NCI-H1105 treated with DMSO at 0.1 percent for 48 hours (cell line): ENCODE results near the gene G2E3.
"Not testable (repeated sequence)": the region's sequence is repeated elsewhere in the genome, so short reads cannot be mapped to it uniquely, and the experiment has no call there.

Source experiments
- DNase-seq: peaks from one replicate; lab custom pipeline; 2025; lab: John Stamatoyannopoulos, UW

G2E3 gene, protein sequence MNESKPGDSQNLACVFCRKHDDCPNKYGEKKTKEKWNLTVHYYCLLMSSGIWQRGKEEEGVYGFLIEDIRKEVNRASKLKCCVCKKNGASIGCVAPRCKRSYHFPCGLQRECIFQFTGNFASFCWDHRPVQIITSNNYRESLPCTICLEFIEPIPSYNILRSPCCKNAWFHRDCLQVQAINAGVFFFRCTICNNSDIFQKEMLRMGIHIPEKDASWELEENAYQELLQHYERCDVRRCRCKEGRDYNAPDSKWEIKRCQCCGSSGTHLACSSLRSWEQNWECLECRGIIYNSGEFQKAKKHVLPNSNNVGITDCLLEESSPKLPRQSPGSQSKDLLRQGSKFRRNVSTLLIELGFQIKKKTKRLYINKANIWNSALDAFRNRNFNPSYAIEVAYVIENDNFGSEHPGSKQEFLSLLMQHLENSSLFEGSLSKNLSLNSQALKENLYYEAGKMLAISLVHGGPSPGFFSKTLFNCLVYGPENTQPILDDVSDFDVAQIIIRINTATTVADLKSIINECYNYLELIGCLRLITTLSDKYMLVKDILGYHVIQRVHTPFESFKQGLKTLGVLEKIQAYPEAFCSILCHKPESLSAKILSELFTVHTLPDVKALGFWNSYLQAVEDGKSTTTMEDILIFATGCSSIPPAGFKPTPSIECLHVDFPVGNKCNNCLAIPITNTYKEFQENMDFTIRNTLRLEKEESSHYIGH

DNA sequence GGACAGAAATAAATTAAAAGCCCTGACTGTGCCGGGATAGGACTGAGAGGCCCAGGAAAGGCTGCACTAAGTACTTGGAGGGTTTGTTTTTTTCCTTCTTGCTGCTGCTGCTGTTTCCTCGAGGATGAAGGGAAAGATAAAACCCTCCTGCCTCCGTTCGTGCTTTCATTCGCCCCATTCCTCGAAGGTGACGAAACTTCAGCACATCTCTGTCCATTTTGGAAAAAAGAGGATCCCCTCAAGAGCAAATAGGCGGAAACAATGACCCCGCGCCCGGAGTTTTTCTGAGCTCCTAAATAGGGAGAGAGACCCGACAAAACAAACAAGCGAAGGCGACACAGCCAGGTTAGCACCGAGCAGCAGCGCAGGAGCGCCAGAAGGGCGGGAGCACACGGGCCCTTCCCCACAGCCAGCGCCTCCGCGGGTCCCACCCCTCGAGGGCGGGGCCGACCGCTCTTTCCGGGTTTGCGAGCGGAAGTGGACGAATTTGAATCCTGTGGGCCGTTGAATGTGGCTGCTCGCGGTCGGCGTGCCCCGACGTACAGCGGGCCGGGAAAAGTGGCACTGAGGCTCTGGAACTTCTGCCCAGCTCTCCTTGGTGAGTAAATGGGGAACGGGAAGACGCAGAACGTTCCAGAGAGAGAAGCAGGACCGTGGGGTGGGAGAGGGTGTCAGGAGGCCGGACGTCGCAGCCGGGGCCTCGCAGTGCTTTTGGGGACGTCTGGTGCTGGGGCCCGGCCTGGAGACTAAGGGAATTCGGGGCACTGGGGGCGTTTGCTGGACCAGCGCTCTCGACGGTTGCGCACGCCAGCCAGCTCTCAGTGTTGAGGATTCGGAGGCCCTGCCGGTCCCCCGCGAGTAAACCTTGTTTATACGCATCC is at the start of gene G2E3:
G2E3 (plus strand) TSS at position 484 of the 881 bp plus-strand sequence. CDS start 21,922 bp downstream, outside the sequence.
- peak; percentile 90 for DNase-seq

DNA sequence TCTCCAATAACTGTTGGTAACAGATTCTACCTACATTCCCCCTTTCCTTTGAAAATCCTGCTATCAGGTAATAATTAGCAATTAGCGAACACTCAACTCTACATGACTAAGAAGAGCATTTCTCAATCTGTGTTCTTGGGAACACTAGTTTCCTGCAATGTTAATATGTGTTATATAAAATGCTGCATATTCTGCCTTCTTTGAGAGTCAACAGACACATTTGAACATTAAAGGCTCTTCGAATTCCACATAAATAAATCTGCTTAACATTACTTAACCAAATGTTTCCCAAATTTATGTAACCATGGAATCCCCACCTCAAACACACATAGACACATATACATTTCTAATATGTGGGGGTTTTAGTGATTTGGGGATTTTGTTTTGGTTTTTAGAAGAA is 41.2 kb upstream of the G2E3 start:
- no peak for DNase-seq

DNA sequence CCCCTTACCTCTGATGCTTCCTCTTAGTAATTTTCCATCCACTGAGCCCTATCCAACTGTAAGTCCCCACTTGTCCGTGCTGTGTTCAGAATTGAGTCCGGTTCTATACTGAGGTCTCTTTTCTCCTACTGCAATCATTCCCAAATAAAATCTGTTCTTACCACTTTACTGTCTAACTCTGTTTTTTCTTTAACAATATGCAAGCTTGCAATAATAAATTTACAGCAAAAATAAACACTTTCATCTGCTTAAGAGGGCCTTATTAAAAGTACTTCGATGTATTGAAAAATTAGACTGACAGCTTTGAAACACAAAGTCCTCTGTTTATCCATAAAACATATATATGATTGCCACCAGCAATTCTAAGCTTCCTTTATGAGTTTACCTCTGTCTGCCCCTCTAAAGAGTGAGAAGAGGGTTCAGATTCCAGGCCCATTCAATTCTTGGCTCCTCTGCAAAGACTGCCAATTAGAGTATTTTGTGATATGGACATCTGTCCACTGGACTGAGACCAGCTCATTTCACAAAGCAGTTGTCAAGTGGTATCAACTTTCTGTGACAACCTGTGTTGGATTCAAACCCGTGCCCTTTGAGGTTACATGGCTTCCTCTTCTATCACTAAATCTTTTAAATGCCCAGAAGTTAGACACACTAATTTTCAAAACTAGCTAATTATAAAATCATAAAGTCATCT is 39.9 kb upstream of the G2E3 start:
- DNase-seq, result peak; percentile 12

DNA sequence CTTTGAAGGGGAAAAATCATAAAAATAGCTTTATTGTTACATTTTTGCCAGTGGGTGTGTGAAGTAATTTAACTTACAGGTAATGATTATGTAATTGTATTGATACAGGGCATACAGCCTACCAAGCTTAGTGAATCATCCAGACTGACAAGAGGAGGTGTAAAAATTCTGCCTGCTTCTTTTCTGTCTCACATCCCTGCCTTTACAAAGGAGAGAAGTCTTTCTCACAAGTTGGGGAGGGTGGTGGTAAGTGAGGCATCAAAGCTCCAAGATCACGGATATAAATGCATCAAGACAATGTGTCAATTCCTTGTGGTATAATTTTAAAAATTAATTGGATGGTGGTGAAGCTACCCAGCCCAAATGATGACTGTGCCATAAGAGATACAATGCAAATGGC is 39.0 kb upstream of the G2E3 start:
- DNase-seq, result no peak

DNA sequence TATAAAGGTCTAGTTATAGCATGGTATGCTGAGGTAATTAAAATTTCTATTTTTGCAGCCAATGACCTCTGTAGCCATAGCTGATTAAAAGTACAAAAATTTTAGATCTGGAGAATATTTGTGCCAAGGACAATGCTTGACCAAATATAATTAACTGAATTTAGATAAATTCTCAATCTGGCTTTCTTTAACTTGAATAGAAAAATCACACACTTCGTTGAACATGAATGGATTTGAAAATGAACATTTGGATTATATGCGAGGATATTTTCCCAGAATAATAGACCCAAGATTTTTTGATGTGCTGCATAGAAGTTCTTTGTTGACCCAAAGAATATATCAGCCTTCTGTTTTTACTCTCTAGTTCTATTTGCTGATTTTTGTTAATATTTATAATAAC is 38.4 kb upstream of the G2E3 start:
- DNase-seq, result no peak

DNA sequence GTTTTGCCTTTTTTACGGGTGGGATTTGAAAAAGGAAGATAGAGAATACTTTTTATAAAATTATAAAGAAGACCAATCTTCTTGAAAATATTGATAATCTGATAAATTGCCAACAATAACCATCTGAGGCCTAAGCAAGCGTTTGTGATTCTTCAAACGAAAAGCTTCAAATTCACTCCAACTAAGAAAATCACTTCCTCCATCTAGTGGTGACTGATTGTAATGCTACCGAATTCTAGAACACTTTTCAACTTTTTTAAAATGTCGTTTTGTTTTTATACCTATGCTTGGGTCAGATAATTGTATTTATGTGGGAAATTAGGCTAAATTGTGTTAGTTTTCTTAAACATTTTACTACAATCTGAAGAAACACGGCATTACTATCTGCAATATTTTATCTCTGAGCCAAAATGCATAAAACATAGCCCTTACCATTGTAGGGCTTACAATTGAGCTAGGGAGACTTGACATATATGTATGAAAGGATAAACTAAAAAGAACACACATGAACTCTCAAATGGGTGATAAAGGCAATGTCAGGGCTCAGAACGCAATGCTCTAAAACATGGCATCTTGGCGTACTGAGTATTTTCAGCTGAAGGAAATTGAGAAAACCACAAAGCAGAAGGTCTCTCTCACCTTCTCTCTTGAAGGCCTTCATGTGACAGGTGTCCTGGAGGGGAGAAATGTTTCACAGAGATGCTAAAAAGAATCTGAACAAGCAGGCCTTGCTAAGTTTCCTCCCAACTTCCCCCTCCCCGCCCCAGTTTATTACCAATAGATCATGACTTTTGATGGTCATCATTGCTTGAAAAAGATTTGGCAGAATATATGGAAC is 36.8 kb upstream of the G2E3 start:
- DNase-seq, result peak; percentile 75

DNA sequence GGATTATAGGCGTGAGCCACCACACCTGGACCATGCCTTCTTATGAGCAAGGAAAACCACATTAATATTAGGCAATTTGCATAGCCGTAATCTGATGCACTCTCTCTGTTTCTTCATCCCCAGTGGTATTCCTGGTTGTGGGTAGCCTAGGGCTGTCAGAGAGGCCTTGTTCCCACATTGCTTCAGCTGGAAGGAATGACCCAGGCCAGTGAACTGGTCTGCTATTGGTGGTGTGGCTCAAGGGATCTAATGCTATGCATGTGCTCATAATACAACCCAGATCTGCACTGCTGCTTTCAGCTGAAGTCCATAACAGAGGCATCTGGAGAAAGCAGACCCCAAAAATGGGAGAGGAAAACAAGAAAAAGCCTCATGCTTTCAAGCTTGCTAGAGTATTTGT is 33.1 kb upstream of the G2E3 start:
- DNase-seq, result no peak

DNA sequence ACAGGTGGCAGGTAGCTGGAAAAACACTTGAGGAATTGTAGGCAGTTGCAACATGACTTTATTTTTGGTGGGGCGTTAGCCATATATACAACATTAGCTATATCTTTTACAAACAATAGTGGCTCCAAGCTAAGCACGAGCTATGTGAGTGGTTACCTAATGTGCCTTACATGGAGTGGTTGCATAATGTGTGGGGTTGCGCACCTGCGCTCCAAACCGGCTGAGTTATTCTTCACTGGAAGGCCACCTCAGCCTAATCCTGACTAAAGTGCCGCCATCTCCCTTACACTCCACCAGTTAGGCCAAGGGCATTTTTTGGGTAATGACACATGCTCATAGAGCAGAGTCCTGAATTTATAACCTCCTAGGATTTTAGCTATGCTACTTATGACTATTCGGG is 31.8 kb upstream of the G2E3 start:
- no peak for DNase-seq

DNA sequence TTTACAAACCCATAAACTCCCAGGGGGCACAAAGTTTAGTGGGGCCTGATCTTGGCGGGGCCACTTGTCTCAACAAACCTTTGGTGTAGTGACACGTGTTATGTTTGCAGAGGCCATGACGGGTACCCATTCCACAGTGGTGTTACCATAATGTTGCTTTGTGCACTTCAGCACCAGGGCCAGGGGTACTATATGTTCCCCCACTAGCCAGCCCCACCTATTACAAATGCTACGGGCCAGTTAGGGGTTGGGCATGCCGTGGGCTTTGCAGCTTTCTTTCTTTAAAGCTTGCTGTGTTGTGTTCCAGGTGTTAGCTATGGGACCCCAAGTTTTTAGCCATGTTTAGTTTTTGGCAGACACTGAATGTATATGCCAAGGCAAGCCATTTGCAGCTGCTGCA is 30.8 kb upstream of the G2E3 start:
- no peak for DNase-seq

DNA sequence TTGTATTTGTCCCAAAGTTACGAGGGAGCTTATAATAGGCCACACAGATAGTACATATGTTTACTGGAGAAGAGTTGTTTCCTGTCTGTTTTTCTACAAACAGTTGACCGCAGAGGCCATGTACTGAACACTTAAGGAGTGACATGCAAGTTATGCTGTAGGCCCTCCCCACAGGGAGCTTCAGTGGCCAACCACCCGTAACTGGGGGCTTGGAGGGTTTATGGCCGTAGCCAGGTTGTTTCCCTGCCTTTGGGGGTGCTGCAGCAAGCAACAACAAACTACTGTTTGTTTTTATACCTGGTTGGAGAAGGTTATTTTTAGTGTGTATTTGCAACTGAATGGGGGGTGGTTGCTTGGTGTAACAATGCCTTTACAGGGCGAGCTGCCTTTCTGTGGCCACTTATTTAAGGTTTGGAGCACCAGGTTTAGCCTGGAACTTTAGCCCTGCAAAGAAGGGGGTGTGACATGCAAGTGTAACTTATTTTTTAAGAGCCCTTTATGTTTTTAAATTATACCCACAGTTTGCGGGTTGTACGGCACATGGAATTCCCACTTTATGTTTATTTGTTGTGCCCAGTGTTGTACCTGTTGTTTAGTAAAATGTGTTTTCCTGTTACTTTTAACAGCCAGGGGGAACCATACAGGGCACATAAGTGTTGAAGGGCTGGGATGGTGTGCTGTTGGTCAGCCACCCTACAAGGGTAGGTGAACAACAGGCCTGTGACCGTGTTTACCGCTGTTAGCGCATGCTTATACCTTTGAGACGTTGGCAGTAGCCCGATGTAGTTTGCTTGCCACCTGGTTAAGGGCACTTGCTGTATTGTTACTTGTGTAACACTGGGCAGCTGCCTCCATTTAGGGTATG is 29.9 kb upstream of the G2E3 start:
- no peak for DNase-seq

DNA sequence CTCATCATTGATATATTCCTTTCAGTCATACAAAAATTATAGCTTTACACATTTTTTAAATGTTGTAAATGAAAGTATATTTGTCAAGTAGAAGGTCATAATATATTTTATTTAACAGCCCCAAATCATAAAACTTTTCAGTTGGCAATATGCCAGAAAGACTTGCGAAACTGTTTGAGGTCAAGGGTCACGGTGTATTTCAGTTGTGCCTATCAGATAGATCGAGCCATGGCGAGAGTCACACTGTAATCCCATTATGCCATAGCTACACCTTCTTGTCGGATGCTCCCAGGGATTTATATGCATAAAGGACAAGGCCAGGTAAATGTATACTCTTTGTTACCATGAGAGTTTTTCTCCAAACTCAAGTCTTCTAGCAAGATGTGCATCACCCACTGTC is 26.7 kb upstream of the G2E3 start:
- DNase-seq, result no peak

DNA sequence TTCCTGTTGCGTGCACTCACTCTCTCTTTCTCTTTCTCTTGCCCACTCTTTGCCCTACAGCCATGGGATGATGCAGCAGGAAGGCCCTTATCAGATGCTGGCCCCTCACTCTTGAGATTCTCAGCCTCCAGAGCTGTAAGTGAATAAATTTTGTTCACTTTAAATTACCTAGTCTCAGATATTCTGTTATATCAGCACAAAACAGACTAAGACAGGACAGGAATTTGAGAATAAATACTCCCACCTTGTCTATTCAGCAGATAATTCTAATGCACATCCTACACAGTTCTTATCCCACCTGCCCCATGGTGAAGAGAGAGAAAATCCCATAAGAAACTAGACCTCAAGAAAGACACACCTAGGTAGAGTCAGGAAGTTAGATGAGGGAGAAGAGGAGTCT is 25.8 kb upstream of the G2E3 start:
- no peak for DNase-seq

DNA sequence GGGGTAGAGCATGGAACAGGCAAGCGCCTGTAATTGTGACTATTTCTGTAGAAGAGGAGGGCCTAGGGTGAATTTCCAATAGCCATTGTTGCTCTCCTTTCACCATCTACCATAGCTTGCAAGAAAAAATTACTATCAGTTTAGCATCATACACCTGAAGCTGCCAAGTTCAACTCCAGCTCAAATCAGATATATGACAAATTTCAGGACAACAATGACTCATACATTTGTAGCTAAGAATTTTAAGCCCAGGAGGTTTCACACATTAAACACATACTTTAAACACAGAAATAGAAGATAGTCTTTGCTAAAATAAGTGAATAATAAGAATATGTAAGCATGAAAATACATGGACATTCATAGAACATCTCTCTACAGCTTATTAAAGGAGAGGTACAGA is 17.6 kb upstream of the G2E3 start:
- no peak for DNase-seq

DNA sequence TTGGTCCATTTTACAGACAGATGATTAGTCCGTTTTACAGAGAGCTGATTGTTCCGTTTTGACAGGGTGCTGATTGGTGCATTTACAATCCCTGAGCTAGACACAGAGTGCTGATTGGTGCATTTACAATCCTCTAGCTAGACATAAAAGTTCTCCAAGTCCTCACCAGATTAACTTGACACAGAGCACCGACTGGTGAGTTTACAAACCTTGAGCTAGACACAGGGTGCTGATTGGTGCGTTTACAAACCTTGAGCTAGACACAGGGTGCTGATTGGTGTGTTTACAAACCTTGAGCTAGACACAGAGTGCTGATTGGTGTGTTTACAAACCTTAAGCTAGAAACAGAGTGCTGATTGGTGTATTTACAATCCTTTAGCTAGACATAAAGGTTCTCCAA is 12.2 kb upstream of the G2E3 start:
- not testable (repeated sequence) for DNase-seq

DNA sequence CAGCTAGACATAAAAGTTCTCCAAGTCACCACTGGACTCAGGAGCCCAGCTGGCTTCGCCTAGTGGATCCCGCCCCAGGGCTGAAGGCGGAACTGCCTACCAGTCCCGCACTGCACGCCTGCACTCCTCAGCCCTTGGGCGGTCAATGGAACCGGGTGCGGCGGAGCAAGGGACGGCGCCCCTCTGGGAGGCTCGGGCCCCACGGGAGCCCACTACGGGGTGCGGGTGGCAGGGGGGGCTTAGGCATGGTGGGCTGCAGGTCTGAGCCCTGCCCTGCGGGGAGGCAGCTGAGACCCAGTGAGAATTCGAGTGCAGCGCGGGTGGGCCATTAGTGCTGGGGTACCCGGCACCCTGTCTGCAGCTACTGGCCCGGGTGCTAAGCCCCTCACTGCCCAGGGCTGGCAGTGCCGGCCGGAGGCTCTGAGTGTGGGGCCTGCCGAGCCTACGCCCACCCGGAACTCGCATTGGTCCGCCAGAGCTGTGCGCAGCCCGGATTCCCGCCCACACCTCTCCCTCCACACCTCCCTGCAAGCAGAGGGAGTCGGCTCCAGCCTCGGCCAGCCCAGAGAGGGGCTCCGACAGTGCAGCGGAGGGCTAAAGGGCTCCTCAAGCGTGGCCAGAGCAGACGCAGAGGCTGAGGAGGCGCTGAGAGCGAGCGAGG is 11.4 kb upstream of the G2E3 start:
- no peak for DNase-seq

DNA sequence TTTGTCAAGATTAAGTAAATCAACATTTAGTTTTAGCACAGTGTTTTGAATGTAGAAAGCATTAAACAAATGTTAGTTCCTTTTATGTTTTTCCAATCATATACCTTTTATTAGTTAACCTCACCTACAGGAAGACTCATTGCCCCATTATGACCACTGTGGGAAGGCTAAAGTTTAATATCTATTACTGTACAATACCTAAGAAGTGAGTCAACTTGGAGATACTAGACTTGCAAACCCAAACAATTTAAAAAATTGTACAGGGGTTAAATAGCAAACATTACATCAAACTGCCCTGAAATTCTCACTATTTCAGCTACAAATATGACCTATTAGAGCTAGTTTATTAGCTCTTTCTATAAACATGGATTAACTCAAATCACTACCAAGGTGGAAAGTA is 8.6 kb upstream of the G2E3 start:
- DNase-seq, result no peak

DNA sequence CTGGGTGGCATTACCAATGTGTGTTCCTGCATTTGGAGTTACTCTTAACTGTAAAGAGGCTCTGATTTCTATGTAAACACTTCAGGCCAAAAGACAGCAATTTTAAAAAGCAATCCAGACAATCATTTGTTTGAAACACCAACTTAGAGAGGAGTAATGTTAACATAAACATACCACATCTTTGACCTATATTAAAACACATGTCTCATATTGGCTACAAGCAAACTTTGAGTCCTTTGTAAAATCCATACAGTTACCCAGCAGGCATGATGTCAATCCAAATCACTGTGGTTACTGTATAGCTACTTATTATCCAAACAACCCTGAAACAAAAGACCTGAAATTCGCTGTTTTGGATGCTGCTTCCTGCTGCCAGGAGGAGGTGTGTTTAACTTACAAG is 7.5 kb upstream of the G2E3 start:
- DNase-seq, result peak; percentile 83

DNA sequence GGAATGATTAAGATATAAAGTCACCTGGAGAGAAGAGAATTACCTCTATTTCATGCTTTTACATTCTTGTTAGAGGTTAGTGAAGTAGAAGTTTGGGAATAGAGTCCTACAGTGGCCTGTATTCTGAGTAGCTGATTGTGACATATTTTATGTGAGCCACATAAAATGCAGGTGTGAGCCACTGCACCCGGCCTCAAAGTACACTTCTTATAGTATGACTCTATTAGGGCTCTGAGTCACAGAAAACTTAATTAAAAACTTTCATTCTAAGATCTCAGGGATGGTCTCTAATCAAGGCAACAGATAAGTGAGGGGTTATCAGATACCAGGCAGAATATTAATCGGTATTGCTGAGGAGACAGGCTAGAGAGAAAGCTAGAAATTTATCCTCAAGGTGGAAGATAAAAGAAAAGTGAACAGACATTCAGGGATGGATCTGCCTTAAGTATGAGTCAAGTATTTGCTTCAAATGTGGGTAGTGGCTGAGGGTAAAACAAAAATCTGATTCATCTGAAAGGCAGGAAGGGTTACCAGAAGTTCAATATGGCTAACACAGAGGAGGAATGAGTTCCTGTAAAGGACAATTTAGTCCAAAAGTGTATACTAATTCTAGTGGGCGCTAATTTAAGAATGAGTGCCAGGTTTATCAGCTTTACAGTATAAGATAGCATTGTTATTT is 5.5 kb upstream of the G2E3 start:
- no peak for DNase-seq

DNA sequence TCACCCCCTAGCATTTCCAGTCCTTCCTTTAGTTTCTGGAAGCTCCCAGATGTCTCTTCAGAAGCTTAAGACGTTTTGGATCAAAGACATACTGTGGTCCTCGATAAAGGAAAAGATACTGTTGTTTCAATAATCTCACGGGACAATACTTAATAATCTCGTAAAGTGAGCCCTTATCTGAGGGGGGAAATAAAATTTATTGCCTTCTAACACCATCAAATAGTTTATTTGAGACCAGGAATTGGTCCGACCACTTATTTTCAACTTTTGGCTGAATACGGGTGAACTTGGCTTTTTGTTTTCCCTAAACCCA is 640 bp upstream of the G2E3 start:
- no peak for DNase-seq
